Thyroid gland (tissue), 4 donors: ENCODE data around the gene SUPV3L1.

Experiments
- POLR2A ChIP-seq, 2 donors: fragments of 450-650 bp; IDR thresholded peaks; one replicate each; pipeline ENCODE4 v1.6.1; 2017; ENCODE audit warnings: antibody characterized with exemption in 2 of 2, mild to moderate bottlenecking in 2 of 2, moderate library complexity in 1 of 2
- TF ChIP-seq, protein P1 (sequence below), 6 experiments: fragments of 200-600 bp in 3 of 6; fragments of 450-650 bp in 3 of 6; sonication (generic) in 3 of 6; IDR thresholded peaks; one replicate each; pipeline ENCODE4 v1.5.1; 2016 to 2019; ENCODE audit warnings: antibody characterized with exemption in 6 of 6, mild to moderate bottlenecking in 2 of 6, inconsistent platforms in 1 of 6, moderate library complexity in 1 of 6

DNA sequence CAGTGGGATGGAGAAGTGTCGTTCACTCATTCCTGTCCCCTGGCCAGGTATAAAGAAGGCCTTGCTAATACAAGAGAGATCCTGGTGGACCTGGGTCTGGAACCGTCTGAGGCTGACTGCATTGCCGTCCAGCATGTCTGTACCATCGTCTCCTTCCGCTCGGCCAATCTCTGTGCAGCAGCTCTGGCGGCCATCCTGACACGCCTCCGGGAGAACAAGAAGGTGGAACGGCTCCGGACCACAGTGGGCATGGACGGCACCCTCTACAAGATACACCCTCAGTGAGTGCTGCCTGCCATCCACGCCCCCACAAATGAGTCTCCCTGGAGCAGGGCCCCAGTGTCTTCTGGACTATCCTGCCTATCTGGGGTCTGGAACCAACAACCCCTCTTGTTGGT is 67.3 kb downstream of the SUPV3L1 start:
- TF ChIP-seq, protein P1, sequence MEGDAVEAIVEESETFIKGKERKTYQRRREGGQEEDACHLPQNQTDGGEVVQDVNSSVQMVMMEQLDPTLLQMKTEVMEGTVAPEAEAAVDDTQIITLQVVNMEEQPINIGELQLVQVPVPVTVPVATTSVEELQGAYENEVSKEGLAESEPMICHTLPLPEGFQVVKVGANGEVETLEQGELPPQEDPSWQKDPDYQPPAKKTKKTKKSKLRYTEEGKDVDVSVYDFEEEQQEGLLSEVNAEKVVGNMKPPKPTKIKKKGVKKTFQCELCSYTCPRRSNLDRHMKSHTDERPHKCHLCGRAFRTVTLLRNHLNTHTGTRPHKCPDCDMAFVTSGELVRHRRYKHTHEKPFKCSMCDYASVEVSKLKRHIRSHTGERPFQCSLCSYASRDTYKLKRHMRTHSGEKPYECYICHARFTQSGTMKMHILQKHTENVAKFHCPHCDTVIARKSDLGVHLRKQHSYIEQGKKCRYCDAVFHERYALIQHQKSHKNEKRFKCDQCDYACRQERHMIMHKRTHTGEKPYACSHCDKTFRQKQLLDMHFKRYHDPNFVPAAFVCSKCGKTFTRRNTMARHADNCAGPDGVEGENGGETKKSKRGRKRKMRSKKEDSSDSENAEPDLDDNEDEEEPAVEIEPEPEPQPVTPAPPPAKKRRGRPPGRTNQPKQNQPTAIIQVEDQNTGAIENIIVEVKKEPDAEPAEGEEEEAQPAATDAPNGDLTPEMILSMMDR (IDR thresholded peaks at IDR 0.05), result no peak
- no peak for TF ChIP-seq POLR2A (IDR thresholded peaks at IDR 0.05)
